Measurements from ENCODE around the gene IDE. TPM values are rescaled to one million over a fixed set of nuclear protein-coding genes. Genes with fewer than 3 reads are reported as not detected.

Gene IDE
- total and polyA plus RNA-seq, 2 of the 13 experiments (the other 11 are each of a cell fraction or from before 2014, with no cell fraction given) = 16.1 to 52.1 TPM

DNA sequence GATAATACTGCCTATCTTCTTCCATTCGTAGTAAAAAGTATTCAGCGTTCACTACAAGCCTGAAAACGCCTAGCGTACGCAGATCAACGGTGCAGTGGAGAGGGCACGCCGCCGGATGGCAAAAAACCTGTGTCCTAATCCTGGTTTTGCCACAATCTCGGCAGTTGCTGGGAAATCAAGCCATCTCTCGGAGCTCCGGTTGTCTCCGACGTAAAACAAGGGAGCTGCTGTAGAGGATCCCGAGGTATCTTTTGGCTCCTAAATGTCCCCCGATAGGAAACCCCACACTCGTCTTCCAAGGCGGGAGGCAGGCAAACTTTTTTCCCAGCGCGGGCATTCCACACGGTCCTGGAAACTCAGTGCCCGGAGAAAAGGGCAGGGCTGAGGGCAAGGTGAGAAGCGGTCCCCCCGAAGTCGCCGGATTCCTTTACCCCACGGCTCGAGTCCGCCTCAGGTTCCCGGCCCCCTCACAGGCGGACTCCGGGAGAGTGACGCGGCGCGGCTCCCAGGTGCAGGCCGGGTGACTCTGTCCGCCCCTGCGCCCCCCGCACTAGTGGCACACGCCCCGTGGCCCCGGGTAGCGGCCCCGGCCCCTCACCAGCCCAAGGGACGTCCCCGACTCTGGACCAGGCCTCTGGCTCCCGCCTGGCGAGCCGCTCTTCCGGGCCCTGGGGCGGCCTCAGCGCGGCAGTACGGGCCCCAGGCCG is 649 bp downstream of the IDE start (continued):
- TF ChIP-seq ZMYM3 (CRISPR knock-in tag; IDR thresholded peaks at IDR 0.05) = no peak
- TF ChIP-seq MTF1 (CRISPR knock-in tag; IDR thresholded peaks at IDR 0.05) = peak; percentile 18; the same call in 1 of the 2 replicates
- no peak for TF ChIP-seq RBAK (CRISPR knock-in tag; IDR thresholded peaks at IDR 0.05)
- TF ChIP-seq, protein P1, sequence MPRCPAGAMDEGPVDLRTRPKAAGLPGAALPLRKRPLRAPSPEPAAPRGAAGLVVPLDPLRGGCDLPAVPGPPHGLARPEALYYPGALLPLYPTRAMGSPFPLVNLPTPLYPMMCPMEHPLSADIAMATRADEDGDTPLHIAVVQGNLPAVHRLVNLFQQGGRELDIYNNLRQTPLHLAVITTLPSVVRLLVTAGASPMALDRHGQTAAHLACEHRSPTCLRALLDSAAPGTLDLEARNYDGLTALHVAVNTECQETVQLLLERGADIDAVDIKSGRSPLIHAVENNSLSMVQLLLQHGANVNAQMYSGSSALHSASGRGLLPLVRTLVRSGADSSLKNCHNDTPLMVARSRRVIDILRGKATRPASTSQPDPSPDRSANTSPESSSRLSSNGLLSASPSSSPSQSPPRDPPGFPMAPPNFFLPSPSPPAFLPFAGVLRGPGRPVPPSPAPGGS (CRISPR knock-in tag; IDR thresholded peaks at IDR 0.05) = no peak
- TF ChIP-seq, protein P2, sequence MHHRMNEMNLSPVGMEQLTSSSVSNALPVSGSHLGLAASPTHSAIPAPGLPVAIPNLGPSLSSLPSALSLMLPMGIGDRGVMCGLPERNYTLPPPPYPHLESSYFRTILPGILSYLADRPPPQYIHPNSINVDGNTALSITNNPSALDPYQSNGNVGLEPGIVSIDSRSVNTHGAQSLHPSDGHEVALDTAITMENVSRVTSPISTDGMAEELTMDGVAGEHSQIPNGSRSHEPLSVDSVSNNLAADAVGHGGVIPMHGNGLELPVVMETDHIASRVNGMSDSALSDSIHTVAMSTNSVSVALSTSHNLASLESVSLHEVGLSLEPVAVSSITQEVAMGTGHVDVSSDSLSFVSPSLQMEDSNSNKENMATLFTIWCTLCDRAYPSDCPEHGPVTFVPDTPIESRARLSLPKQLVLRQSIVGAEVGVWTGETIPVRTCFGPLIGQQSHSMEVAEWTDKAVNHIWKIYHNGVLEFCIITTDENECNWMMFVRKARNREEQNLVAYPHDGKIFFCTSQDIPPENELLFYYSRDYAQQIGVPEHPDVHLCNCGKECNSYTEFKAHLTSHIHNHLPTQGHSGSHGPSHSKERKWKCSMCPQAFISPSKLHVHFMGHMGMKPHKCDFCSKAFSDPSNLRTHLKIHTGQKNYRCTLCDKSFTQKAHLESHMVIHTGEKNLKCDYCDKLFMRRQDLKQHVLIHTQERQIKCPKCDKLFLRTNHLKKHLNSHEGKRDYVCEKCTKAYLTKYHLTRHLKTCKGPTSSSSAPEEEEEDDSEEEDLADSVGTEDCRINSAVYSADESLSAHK (CRISPR knock-in tag; IDR thresholded peaks at IDR 0.05; ENCODE audit: borderline replicate concordance) = no peak
- TF ChIP-seq, protein P3, sequence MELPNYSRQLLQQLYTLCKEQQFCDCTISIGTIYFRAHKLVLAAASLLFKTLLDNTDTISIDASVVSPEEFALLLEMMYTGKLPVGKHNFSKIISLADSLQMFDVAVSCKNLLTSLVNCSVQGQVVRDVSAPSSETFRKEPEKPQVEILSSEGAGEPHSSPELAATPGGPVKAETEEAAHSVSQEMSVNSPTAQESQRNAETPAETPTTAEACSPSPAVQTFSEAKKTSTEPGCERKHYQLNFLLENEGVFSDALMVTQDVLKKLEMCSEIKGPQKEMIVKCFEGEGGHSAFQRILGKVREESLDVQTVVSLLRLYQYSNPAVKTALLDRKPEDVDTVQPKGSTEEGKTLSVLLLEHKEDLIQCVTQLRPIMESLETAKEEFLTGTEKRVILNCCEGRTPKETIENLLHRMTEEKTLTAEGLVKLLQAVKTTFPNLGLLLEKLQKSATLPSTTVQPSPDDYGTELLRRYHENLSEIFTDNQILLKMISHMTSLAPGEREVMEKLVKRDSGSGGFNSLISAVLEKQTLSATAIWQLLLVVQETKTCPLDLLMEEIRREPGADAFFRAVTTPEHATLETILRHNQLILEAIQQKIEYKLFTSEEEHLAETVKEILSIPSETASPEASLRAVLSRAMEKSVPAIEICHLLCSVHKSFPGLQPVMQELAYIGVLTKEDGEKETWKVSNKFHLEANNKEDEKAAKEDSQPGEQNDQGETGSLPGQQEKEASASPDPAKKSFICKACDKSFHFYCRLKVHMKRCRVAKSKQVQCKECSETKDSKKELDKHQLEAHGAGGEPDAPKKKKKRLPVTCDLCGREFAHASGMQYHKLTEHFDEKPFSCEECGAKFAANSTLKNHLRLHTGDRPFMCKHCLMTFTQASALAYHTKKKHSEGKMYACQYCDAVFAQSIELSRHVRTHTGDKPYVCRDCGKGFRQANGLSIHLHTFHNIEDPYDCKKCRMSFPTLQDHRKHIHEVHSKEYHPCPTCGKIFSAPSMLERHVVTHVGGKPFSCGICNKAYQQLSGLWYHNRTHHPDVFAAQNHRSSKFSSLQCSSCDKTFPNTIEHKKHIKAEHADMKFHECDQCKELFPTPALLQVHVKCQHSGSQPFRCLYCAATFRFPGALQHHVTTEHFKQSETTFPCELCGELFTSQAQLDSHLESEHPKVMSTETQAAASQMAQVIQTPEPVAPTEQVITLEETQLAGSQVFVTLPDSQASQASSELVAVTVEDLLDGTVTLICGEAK (IDR thresholded peaks at IDR 0.05) = no peak
- TF ChIP-seq, protein P3 (CRISPR knock-in tag; IDR thresholded peaks at IDR 0.05) = 0 out of 2 replicates have a peak, but pooled peaks have one; percentile 4
- TF ChIP-seq ZNF24 (IDR thresholded peaks at IDR 0.05) = no peak
- no peak for TF ChIP-seq SRY (CRISPR knock-in tag; IDR thresholded peaks at IDR 0.05)
- TF ChIP-seq, protein P4, sequence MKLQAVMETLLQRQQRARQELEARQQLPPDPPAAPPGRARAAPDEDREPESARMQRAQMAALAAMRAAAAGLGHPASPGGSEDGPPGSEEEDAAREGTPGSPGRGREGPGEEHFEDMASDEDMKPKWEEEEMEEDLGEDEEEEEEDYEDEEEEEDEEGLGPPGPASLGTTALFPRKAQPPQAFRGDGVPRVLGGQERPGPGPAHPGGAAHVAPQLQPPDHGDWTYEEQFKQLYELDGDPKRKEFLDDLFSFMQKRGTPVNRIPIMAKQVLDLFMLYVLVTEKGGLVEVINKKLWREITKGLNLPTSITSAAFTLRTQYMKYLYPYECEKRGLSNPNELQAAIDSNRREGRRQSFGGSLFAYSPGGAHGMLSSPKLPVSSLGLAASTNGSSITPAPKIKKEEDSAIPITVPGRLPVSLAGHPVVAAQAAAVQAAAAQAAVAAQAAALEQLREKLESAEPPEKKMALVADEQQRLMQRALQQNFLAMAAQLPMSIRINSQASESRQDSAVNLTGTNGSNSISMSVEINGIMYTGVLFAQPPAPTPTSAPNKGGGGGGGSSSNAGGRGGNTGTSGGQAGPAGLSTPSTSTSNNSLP (IDR thresholded peaks at IDR 0.05; ENCODE audit: low read depth, low read length) = no peak; the same call in 1 of the 2 replicates
- TF ChIP-seq YY1 (IDR thresholded peaks at IDR 0.05; ENCODE audit: insufficient read depth, insufficient replicate concordance, low read depth, low read length) = no peak
- TF ChIP-seq ZNF460 (CRISPR knock-in tag; IDR thresholded peaks at IDR 0.05; ENCODE audit: borderline replicate concordance) = no peak
- 0 out of 2 replicates have a peak, but pooled peaks have one; percentile 32 for TF ChIP-seq ZNF530 (CRISPR knock-in tag; IDR thresholded peaks at IDR 0.05; ENCODE audit: low read depth)

Measured in HepG2 (cell line).